ENCODE measurements around the gene KASH5.

The KASH5 gene

GRCh38 chr19:49422407-49423070 is 34.5 kb downstream of the KASH5 start:
- no peak for DNase-seq

GRCh38 chr19:49423071-49423984 is 35.3 kb downstream of the KASH5 start, which contains the start of gene PTH2:
Gene PTH2 (minus strand): TSS chr19:49423441. CDS start chr19:49423339, 102 bp downstream.
- DNase-seq: no peak

- DNase-seq: no peak
Measured at GRCh38 chr19:49423985-49424303, 35.9 kb downstream of the KASH5 start.

- no peak for DNase-seq
Measured at GRCh38 chr19:49425178-49425577, 37.1 kb downstream of the KASH5 start, which contains the start of gene GFY. Gene GFY (plus strand): TSS chr19:49425388. CDS start chr19:49426431, 1,043 bp downstream.

- no peak for DNase-seq
Measured at GRCh38 chr19:49425922-49426592, 38.0 kb downstream of the KASH5 start.

- DNase-seq: no peak
Measured at GRCh38 chr19:49427339-49427738, 39.3 kb downstream of the KASH5 start.

- DNase-seq: no peak
Measured at GRCh38 chr19:49427855-49428546, 40.0 kb downstream of the KASH5 start.

- no peak for DNase-seq
Measured at GRCh38 chr19:49428547-49429451, 40.8 kb downstream of the KASH5 start.

GRCh38 chr19:49430172-49430677 is 42.2 kb downstream of the KASH5 start:
- no peak for DNase-seq

GRCh38 chr19:49430678-49431329 is 42.8 kb downstream of the KASH5 start:
- no peak for DNase-seq

GRCh38 chr19:49431330-49431749 is 43.3 kb downstream of the KASH5 start:
- no peak for DNase-seq

- no peak for DNase-seq
Measured at GRCh38 chr19:49432141-49433073, 44.4 kb downstream of the KASH5 start.

- no peak for DNase-seq
Measured at GRCh38 chr19:49433240-49433901, 45.3 kb downstream of the KASH5 start.

GRCh38 chr19:49434907-49435583 is 47.0 kb downstream of the KASH5 start:
- no peak for DNase-seq

- no peak for DNase-seq
Measured at GRCh38 chr19:49435670-49436069, 47.6 kb downstream of the KASH5 start.

- no peak for DNase-seq
Measured at GRCh38 chr19:49436381-49437017, 48.5 kb downstream of the KASH5 start.

GRCh38 chr19:49437231-49437630 is 49.2 kb downstream of the KASH5 start:
- peak; percentile 33 for DNase-seq

- DNase-seq: no peak
Measured at GRCh38 chr19:49438261-49438660, 50.2 kb downstream of the KASH5 start.
